Measurements from ENCODE around the gene TGFBR3.

GRCh38 chr1:91913018-91913417 is 27.1 kb upstream of the TGFBR3 start:
- TF ChIP-seq POLR2A (IDR thresholded peaks at IDR 0.05; ENCODE audit: low read length) (no peak), GATA1 (IDR thresholded peaks at IDR 0.05; ENCODE audit: low read depth, low read length) (no peak)

Measured in erythroblast (primary cell).